ENCODE measurements around the gene MAGI1.

- no peak for TF ChIP-seq POLR2A (IDR thresholded peaks at IDR 0.05)
- TF ChIP-seq, protein P1, sequence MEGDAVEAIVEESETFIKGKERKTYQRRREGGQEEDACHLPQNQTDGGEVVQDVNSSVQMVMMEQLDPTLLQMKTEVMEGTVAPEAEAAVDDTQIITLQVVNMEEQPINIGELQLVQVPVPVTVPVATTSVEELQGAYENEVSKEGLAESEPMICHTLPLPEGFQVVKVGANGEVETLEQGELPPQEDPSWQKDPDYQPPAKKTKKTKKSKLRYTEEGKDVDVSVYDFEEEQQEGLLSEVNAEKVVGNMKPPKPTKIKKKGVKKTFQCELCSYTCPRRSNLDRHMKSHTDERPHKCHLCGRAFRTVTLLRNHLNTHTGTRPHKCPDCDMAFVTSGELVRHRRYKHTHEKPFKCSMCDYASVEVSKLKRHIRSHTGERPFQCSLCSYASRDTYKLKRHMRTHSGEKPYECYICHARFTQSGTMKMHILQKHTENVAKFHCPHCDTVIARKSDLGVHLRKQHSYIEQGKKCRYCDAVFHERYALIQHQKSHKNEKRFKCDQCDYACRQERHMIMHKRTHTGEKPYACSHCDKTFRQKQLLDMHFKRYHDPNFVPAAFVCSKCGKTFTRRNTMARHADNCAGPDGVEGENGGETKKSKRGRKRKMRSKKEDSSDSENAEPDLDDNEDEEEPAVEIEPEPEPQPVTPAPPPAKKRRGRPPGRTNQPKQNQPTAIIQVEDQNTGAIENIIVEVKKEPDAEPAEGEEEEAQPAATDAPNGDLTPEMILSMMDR (IDR thresholded peaks at IDR 0.05), result no peak
- TF ChIP-seq POLR2AphosphoS5 (IDR thresholded peaks at IDR 0.05; ENCODE audit: insufficient read depth in 1 of 2, low read depth in 1 of 2), result no peak
Observed at GRCh38 chr3:65619451-65619881, 419.3 kb downstream of the MAGI1 start.

Measured in vagina (tissue), 2 donors.